HG03378 (cell line): ENCODE results near the gene MYBPH.

Experiments
- ATAC-seq: cut with Tn5 transposase; IDR thresholded peaks from one replicate; pipeline ENCODE4 v1.9.1; 2021; ENCODE audit warnings: mild to moderate bottlenecking, moderate library complexity; ENCODE audit not compliant: unreplicated experiment

MYBPH gene

DNA sequence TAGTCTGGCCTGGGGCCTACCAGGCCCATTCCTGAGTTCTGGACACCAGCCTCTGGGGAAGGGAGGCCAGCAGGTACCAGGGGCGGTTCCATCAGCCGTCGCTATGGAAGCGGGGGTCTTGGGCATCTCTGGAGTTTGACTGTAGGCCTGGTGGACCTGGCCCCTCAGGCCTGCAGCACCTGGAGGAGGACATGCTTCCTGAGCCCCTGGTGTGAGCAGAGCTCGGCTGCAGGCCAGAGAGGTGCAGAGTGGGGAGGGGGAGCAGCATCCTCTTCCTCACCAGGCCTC, 7.8 kb downstream of the MYBPH start:
- ATAC-seq = no peak

DNA sequence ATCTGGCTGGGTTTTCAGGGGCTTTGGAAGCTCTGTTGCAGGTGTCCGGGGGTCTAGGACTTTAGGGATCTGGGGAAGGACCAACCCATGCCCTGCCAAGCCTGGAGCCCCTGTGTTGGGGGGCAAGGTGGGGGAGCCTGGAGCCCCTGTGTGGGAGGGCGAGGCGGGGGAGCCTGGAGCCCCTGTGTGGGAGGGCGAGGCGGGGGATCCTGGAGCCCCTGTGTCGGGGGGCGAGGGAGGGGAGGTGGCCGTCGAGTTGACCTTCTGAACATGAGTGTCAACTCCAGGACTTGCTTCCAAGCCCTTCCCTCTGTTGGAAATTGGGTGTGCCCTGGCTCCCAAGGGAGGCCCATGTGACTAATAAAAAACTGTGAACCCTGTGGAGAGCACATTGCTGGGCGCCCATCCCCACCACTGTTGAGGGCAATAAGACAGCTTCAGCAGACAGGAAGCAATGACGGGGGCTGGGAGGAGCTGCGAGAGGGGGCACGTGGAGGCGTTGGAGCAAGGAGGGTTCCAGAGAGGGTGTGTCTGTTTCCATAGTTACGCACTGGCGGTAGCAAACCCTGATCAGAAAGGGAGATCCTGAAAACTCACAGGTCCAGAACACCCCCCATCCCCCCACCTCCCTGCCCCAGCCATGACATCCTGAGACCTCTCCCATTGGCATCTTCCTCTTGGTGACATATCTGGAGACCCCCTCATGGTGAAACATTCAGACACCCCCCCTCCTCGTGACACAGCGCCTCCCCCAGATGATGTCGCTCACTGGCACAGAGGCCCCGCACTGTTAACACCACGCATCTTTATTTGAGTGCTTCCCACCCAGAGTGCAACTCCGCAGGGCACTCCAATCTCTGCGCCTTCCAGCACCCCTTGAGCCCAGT, 8.4 kb downstream of the MYBPH start:
- no peak for ATAC-seq

DNA sequence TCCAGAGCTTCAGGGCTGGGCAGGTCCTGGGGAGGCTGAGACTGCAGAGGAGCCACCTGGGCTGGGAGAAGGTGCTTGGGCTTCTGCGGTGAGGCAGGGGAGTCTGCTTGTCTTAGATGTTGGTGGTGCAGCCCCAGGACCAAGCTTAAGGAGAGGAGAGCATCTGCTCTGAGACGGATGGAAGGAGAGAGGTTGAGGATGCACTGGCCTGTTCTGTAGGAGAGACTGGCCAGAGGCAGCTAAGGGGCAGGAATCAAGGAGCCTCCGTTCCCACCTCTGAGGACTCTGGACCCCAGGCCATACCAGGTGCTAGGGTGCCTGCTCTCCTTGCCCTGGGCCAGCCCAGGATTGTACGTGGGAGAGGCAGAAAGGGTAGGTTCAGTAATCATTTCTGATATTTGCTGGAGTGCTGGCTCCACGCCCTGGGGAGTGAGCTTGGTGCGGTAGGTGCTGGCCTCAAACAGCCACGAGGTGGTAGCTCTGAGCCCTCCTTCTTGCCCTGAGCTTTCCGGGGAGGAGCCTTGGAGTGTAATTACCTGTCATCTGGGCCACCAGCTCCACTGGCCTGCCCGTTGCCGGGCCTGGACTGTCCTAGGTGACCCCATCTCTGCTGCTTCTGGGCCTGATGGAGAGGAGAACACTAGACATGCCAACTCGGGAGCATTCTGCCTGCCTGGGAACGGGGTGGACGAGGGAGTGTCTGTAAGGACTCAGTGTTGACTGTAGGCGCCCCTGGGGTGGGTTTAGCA, 9.3 kb downstream of the MYBPH start:
- no peak for ATAC-seq

DNA sequence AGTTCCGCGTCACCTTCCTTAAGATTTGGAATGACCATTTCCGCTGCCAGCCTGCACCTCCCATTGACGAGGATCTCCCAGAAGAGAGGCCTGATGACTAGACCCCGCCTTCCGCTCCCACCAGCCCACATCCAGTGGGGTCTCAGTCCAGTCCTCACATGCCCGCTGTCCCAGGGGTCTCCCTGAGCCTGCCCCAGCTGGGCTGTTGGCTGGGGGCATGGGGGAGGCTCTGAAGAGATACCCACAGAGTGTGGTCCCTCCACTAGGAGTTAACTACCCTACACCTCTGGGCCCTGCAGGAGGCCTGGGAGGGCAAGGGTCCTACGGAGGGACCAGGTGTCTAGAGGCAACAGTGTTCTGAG, 9.8 kb downstream of the MYBPH start:
- no peak for ATAC-seq

DNA sequence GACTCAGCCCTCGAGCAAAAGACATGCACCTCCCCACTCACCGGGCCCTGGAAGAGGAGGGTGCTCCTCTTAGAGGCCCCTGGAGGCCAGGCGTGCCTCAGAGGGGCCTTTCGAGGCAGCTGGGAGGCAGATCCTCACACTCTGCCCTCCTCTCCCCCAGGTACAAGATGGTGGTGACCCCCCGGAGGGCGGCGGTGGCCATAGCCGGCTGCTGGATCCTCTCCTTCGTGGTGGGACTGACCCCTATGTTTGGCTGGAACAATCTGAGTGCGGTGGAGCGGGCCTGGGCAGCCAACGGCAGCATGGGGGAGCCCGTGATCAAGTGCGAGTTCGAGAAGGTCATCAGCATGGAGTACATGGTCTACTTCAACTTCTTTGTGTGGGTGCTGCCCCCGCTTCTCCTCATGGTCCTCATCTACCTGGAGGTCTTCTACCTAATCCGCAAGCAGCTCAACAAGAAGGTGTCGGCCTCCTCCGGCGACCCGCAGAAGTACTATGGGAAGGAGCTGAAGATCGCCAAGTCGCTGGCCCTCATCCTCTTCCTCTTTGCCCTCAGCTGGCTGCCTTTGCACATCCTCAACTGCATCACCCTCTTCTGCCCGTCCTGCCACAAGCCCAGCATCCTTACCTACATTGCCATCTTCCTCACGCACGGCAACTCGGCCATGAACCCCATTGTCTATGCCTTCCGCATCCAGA, 10.4 kb downstream of the MYBPH start:
- no peak for ATAC-seq

DNA sequence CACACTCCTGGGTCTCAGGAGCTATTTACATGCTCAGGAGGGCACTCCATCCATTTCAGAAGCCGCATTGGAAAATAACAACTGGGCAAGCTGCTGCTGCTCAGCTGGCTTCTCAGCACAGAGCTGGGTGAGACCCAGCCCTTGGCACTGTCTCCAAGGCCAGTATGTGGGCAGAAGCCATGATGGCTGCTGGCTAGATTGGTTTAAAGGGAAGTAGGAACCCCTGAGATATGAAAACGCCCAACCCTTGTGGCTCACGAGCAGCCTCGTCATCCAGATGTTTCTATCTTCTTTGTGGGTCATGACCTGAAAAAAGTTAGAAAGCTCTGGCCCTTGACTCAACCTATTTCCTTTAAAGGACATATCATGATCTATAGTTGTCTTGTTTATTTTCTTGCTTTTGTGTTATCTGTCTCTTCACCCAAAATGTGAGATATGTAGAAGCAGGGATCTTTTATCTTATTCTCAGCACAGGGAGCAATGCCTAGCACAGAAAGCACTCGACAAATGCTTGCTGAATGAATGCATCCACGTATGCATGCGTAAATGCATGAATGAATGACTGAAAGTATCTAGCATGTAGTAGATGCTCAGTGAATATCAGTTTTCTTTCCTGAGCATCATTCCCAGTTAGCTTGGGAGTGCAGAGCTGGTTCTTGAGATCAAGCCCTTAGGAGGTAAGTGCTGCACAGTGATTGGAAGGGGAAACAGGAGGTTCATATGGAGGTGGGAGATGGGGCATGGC, 11.6 kb downstream of the MYBPH start:
- ATAC-seq = no peak

DNA sequence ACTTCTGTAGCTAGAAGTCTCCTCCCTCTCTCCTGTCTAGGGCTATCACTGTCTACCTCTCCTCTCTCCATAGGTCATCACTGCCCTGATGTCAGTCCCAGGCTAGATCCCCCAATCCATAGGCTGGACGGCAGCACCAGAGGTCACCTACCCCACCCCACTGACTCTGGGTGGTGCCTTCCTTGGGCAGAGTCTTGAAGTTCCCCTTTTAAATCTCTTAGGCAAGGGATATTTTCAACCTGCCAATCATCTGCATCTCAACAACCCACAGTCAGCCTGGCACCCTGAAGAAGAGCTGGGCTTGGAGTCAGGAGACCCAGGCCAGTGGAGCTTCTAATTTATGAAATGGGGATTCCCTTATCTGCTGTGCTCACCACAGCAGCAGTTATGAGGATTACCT, 13.2 kb downstream of the MYBPH start:
- ATAC-seq = no peak

DNA sequence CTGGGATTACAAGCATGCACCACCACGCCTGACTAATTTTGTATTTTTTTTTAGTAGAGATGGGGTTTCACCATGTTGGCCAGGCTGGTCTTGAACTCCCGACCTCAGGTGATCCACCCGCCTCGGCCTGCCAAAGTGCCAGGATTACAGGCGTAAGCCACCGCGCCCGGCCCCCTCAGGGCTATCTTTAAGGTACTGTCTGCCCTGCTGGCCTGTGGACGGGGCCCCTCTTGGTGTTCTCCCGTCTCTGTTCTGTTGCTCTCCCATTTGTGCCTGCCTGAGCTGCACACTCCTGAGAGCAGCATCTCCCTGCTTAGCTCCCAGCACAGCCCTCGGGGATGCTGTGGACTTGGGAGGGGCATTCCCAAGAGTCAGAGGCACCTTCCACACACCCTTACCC, 13.9 kb downstream of the MYBPH start:
- no peak for ATAC-seq

DNA sequence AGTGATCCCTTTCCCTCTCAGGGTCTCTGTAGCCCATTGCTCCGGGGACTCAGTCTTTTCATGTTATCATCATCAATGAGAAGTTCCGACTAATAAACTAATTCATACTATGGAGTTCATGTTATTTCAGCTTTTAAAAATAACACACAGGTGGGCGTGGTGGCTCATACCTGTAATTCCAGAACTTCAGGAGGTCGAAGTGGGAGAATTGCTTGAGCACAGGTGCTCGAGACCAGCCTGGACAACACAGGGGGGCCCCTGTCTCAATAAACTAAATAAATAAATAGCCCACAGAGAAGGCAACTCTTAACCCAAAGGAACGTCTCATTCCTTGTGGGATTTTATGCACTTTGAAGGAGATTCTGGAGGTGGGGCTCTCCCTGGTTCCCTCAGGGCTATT, 14.5 kb downstream of the MYBPH start:
- ATAC-seq = no peak

DNA sequence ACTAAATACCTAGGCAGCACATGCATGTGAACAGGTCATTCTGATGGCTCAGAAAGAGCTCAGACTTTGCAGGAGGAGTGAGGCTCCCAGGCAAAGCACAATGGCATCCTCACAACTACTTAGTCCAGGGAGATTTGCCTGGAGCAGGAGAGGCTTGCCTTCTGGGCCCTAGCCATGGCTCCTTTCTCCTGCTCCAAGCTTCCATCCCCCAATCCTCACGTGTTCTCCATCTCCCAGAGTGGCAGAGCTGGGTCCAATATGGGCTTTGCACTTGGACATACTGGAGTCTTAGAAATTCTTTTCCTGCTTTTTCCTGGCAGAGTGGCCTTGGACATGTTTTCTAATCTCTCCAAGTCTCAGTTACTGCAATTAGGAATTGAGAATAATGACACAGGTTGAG, 15.8 kb downstream of the MYBPH start:
- ATAC-seq = no peak

DNA sequence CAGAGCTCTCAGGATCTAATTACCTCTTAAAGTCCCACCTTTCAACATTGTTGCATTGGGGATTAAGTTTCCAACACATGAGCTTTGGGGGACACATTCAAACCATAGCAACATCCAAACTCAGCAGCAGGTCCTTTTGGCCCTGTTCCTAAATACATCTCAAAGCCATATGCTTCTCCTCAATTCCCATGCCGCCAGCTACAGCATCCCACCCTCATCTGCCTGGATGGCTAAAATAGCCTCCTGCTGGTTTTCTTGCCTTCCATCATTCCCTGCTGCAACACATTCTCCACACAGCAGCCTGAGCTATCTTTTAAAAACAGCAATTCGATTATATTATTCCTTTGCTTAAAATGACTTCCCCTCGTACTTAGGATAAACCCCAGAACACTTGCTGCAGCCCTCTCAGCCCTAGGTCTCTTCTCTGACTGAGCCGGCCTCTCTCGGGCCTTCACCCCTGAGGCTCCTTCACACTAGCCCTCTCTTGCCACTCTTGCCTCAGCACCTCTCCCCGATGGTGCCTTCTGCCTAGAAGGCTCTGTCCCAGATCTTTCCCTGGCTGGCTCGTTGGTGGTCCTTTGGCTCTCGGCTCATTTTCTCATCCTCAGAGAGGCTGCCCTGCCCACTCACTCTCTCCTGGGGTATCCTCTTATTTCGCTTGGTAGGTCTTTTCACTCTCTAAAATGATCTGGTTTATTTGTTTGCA, 16.5 kb downstream of the MYBPH start:
- no peak for ATAC-seq

DNA sequence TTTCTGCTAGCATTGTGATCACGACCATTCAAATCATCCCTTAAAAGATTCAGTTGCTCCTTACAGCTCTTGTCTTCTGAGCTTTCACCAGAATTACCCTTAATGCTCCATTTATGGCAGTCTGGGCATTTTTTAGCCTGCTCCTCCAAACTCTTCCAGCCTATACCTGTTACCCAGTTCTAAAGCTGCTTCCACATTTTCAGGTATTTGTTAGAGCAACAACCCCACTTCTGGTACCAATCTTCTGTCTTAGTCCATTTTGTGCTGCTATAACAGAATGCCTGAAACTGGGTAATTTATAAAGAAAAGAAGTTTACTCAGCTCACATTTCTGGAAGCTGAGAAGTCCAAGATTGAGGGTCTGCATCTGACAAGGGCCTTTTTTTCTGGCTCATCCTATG, 17.2 kb downstream of the MYBPH start:
- no peak for ATAC-seq

DNA sequence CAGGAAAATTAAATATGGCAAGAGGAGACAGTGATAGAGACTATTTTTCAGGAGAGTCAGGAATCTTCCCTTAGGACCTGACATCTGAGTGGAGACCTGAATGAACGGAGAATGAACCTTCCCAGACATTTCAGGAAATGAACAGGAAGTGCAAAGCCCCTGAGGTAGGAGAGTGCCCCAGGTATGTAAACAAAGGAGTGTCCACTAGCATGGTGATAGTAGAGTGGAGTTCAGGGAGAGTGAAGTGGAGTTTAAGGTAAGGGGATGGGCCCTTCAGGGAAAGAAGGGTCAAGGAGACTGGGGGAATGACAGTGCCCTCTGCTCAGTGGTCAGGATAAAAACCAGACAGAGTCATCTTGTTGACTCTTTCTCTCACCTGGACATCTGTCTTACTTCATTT, 19.3 kb downstream of the MYBPH start:
- no peak for ATAC-seq

DNA sequence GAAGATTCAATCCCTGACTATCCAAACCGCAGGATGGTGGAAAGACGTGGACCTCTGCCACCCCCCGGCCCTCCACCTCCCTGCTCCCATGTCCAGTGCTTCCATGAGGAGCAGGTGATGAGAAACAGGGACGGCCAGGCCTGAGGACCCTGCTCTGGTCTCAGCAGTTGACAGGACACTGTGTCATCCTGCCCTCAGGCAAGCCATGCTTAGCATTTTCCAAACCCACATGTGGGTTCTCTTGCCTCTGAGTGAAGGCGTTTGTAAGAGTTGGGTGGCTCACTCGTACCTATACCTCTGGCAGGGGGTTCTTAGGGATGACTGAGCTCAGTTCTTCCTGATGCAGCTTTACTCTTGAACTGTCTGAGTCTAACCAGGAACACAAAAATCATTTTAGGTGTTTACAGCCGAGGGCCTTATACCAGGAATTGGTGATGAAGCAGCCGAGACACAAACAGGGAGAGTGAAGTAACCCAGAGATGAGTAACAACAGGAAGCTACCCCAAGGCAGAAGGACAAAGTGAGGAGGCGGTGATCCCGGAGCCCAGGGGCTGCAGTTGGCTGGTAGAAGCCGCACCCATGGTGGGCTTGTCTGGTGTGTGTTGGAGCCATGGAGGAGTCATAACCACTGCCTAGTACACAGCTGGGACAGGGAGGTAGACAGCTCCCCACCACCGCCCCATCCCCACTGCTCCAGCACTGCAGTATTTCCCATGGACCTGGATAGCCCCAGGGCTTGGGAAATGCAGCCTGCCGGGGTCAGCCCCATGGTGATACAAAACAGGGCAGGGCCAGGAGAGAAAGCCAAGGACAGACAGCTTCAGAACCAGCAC, 21.4 kb downstream of the MYBPH start:
- no peak for ATAC-seq

DNA sequence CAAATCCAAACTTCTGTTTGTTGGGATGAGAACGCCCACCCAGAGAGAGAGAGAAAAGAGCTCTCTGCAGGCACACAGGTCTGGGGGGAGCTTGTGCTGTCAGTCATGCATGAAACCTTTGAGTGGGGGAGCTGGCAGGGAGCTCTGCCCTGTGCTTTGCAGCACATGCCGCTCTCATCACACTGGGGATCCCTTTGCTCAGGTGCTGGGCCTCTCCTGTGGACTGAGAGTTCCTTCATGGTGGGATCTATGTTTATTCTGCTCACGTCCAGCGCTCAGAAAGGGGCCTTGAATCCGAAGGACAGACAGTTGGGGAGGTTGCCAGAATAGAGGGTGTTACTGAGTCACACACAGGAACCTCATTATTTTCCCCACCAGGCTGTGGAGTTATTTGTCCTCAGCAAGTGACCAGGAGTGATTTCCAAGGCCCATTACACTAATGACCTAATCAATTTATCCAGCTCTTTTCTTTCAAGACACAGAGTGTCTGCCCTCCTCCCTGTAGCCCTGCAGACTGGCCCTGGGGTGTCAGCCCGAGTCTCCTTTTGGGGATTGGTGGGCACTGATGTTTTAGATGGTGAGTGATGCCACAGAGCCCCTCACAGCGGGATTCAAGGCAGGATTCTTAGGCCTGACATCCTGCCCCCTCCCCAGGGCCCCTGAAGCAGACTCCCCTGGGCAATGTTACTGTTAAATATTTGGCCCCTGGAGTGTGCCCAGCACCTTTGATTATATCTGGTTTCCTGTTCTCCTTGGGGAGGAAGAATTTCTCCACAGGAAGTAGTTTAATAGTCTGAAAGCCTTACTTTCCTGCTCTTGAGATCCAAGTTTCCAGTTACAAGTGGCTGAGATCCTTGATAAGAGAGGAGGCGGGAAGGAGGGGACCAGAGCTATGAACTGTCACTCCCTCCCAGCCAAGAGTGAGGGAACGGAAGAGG, 22.3 kb downstream of the MYBPH start:
- no peak for ATAC-seq

DNA sequence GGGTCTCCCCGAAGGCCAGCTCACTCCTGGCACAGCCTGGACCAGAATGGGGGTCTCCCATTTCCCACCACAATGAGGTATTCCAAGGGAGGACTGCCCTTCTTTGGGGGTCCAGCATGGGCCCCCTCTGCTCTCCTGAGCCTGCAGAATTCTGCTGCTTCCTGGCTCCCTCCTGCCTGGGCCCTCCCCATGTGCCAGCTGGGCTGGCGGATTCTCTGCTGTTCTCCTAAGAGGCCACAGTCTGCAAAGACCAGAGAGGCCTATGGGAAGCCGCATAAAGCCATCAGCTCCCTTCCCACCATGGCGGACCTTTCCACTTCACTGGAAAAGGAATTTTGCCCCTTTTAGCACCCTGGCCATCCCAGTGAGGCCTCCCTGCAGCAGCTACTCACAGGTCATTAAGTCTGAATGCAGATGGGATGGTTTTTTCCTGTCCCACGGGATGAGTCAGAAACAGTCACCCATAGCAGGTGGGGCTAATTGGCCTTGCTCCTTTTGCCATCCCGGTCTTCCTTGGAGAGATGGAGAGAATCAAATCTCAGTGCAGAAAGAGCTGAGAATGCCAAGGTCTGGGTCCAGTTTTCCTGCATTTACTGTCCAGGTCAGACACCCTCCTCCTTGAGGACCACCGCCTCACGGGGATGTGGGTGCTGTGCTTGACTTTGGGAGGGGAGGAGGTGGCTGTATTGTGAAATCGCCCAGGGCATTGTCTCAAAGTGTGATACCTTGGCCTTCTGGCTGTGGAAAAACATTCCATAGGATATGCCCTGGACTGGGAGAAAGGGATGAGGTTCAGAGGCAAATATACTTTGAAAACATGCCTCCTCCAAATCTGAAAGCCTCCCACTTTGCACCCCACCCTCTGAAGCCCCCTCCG, 23.2 kb downstream of the MYBPH start:
- ATAC-seq = no peak

DNA sequence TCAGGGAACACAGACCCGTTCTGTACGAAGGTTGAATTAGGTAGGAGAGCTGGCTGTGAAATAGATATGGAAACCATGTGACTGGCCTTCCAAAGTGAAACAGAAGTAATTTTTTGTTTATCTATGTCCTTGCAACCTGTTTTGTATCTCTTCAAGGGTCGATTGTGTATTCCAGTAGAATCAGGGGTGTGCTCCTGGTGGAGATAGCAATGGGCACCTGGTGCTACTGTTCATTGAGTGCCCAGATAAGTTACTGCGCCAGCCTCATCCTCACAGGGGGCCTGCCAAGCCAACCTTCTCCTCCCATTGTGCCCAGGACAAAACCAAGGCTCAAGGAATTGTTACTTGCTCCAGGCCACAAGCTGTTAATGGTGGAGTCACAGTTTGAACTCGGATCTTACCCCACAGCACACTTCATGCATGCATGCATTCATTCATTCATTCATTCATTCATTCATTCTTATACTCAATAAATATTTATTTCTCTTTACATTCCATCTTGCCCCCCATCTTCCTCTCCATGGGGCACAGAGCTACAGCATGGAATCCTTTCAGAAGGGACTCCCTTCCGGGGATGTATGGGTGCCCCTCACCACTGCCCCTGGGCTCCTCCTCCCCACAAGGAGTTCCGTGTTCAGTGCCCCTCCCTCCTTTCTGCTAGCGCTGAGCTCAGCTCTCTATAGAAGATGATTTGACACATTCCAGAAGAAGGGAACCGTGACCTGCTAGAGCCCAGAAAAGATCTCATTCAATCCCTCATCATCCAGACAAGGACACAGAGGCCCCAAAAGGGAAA, 24.1 kb downstream of the MYBPH start:
- no peak for ATAC-seq
